Effector memory CD4-positive, alpha-beta T cell (primary cell): ENCODE results near the gene NGF.

ENCODE experiments used
- DNase-seq, 3 donors: peaks; one replicate each; pipeline ENCODE4 v3.0.0-alpha.2; 2020
- H3K27ac ChIP-seq: 2 replicates; pipeline ENCODE4 v1.7.0; 2013; ENCODE audit warnings: mild to moderate bottlenecking, low read length, moderate library complexity; ENCODE audit not compliant: insufficient read depth, poor library complexity, severe bottlenecking
- H3K27me3 ChIP-seq: replicated peaks from 2 replicates; pipeline ENCODE4 v1.7.0; 2013; ENCODE audit warnings: mild to moderate bottlenecking, low read length; ENCODE audit not compliant: insufficient read depth, control insufficient read depth, poor library complexity, severe bottlenecking
- H3K36me3 ChIP-seq: 2 replicates; pipeline ENCODE4 v1.7.0; 2013; ENCODE audit warnings: mild to moderate bottlenecking, low read length, moderate library complexity; ENCODE audit not compliant: control insufficient read depth, insufficient read depth
- H3K4me1 ChIP-seq: 2 replicates; pipeline ENCODE4 v1.7.0; 2013; ENCODE audit warnings: low read length, mild to moderate bottlenecking; ENCODE audit not compliant: control insufficient read depth, insufficient read depth, poor library complexity, severe bottlenecking
- H3K4me3 ChIP-seq: 2 replicates; pipeline ENCODE4 v1.7.0; 2013; ENCODE audit warnings: low read length, low read depth, mild to moderate bottlenecking; ENCODE audit not compliant: insufficient read depth, poor library complexity, severe bottlenecking
- H3K9me3 ChIP-seq: 2 replicates; pipeline ENCODE4 v1.7.0; 2013; ENCODE audit warnings: mild to moderate bottlenecking, low read length, moderate library complexity; ENCODE audit not compliant: control insufficient read depth

NGF gene

DNA sequence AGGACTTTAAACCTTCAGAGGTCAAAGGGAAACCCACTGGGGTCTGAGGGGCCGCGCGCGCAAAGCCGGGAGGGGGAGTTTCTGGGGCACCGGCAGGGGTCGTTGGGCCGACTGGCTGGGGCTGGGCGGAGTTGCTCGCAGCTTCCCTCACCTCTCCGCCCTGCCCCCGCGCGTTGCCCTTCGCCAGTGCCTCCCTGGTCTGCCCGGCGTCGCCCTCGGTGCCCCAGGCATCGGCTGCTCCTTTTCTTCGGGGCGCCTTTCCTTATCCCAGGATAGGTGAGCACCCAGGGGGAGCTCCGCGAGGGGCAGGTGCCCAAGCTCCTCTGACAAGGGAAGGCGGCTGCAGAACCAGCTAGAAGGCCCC lies 390 bp upstream of the NGF start:
- Histone ChIP-seq H3K4me1 (no peaks in the 10 kb centered on the region), H3K27ac (no peak overlapping the region), H3K9me3 (no peaks in the 10 kb centered on the region), H3K4me3 (no peak overlapping the region), H3K36me3 (no peaks in the 10 kb centered on the region), H3K27me3 (no peaks in the 10 kb centered on the region)
- no peak for DNase-seq

DNA sequence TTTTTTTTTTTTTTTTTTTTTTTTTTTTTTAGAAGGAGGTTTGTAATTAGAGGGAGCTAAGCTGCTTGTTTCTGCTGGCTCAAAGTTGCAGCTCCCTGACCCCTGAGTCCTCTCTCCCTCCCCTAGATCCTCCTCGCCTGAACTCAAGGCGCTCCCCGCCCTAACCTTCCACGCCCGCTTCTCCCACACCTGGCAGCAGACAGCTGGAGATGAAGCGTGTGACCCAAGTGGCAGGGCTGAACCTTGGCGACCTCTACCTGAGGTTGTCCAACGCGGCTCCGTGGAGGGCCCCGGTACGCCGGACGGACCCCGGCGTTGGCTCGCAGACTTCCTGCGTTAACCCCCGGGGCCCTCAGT lies 795 bp downstream of the NGF start:
- H3K36me3 ChIP-seq = no peaks in the 10 kb centered on the region
- H3K9me3 ChIP-seq = no peaks in the 10 kb centered on the region
- H3K27me3 ChIP-seq = no peaks in the 10 kb centered on the region
- H3K27ac ChIP-seq = no peak overlapping the region
- DNase-seq = no peak
- H3K4me3 ChIP-seq = no peak overlapping the region
- H3K4me1 ChIP-seq = no peaks in the 10 kb centered on the region

DNA sequence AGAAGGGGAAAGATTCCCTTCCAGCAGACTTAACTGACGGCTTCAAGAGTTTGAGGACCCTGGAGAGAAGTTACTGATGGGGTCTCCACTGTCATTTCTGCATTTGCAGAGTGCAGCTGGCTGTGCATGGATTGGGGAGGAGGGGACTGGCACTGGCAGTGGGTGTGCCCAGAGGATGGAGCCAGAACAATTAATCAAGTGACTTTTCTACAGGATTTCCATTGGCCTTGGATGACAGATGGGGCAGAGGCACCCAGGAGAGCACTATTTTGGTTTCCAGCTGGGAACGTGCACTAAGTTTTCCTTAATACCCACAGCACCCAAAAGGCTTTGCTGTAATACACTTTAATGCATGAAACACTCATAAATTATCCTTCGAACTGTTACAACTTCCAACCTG lies 1.3 kb downstream of the NGF start:
- no peak for DNase-seq
- H3K4me1 ChIP-seq = no peaks in the 10 kb centered on the region
- H3K4me3 ChIP-seq = no peak overlapping the region
- no peak overlapping the region for H3K27ac ChIP-seq
- H3K36me3 ChIP-seq = no peaks in the 10 kb centered on the region
- no peaks in the 10 kb centered on the region for H3K9me3 ChIP-seq
- H3K27me3 ChIP-seq = no peaks in the 10 kb centered on the region

DNA sequence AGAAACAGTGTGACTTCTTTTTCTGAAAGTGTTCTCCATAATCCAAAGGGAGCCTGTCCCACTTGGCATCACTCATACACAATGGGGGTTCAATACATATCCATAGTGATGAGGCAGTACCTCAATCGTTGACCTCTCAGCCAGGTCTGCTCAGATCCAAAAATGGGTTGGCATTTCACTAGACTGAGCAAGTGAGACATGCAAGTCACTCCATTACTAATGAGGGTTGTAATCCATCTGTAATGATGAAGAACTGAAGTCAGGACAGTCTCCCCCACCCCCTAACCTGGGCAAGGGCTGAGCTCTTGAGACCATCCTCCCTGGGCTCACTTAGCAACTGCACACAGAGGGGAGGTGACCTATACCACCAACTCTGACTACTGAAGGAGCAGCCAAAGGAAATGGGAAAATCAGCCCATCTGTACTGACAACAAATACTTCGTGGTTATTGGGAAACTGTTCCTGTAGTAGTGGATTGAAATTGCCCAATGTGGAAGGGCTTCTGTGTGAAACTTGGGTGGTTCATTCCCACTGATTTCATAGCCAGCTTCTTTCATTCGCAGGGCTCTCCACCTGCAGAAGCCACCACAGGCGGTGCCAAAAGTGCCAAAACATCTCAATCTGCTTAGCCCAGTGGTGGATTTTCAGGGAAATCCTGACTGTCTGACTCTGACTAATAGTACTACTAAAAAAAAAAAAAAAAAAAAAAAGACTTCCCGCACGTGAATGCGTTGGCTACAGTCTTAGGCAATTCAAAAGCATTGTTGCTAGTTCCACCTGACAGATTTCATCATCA lies 5.0 kb downstream of the NGF start:
- DNase-seq = no peak
- Histone ChIP-seq H3K27ac (no peak overlapping the region), H3K4me1 (no peaks in the 10 kb centered on the region), H3K36me3 (no peaks in the 10 kb centered on the region), H3K9me3 (no peaks in the 10 kb centered on the region), H3K4me3 (no peak overlapping the region), H3K27me3 (no peaks in the 10 kb centered on the region)

DNA sequence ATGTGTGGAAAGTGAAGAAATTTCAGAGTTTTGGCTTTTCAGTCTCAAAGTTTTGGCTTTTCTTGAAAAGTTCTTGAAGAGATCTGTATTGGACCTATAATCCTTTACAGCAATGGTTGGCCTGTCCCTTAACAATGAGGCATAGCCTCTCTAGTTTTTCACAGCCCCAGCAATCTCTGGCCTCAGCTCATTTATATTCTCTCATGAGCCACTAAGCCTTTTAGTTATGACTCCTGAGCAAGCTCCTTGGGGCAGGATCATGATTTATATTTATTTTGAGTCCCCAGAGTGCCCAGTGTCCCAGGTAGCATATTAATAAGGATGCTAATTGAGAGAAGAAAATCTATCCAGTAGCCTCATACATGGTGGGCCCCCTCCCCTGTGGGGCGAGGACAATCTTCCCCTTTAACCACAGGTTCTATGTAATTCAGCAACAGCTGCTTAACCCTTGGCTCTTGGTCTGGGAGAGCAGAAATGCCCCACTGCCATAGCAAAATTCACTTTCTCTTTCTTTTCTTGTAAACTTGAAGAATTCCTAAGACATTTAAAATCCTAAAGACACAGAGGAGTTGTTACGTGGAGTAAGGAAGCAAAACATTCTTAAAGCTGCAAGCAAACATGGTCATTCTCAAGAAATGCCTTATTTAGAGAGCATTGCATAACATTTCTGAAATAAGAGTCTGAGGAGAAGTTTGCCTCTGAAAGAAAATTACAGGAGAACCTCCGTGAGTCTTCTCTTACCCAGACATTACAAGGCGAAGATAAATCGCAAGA lies 6.3 kb downstream of the NGF start:
- no peak for DNase-seq
- Histone ChIP-seq H3K27ac (no peak overlapping the region), H3K27me3 (no peaks in the 10 kb centered on the region), H3K9me3 (no peaks in the 10 kb centered on the region), H3K4me1 (no peaks in the 10 kb centered on the region), H3K4me3 (no peak overlapping the region), H3K36me3 (no peaks in the 10 kb centered on the region)

DNA sequence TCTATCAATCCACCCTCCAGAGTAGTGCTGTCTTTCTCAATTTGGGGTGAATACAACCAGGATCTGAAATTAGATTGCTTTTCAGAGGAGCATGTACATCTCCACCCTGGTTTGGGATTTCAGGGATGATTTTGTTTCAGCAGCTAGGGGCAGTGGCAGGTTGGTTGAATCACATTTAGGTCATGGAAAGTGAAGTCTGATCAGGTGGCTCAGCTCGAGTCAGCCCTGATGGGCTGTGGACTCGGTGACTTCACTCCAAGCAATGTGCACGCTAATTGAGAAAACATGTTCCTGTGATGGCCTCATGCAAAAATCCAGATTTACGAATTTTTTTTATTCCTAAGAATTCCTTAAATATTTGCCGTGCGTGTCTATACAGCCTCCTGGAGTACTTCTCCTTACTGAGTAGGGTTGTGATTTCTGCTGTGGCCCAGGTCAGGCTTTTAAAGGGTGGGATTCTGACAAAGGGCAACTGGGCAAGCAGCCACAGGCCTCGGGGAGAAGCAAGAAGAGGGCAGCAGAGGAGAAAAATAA lies 7.5 kb downstream of the NGF start:
- Histone ChIP-seq H3K4me3 (no peak overlapping the region), H3K9me3 (no peaks in the 10 kb centered on the region), H3K4me1 (no peaks in the 10 kb centered on the region), H3K36me3 (no peaks in the 10 kb centered on the region), H3K27ac (no peak overlapping the region), H3K27me3 (no peaks in the 10 kb centered on the region)
- DNase-seq = no peak

DNA sequence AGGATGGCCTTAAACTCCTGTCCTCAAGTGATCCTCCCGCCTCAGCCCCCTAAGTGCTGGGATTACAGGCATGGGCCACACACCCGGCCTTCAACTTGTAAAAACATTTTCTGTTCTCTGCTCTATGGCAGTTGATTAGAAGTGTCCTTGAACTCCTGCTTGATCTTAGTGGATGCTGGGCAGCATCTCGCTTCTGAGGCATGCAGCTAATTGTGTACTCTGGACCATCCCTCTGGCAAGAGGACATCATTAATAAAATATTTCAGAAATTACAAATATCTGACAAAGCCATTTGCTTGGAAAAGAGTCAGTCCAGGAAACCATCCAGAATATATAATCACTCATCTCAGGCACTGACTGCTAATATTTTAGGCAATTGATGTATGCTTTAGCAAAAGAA lies 8.1 kb downstream of the NGF start:
- Histone ChIP-seq H3K27ac (no peak overlapping the region), H3K27me3 (no peaks in the 10 kb centered on the region), H3K4me1 (no peaks in the 10 kb centered on the region), H3K4me3 (no peak overlapping the region), H3K9me3 (no peaks in the 10 kb centered on the region), H3K36me3 (no peaks in the 10 kb centered on the region)
- no peak for DNase-seq

DNA sequence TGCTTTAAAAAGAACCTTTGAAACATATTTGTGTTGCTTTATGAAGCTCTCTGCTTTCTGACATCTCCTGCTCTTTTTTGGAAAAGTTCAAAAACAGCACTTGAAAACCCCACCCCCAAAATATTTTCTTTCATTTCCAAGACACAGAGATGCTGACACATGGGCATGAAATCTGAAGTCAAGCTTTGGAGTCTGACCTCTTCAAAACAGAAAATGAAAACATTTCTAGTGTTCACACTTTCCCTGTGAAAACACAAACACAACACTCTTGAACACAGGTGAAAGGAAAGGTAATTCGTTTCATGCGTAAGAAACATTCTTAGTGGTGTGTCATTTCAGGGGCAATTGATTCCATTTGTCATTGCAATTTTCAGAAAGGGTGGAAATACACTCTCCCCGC lies 10.8 kb downstream of the NGF start:
- DNase-seq = no peak
- H3K36me3 ChIP-seq = no peaks in the 10 kb centered on the region
- H3K9me3 ChIP-seq = no peaks in the 10 kb centered on the region
- no peaks in the 10 kb centered on the region for H3K4me1 ChIP-seq
- H3K27me3 ChIP-seq = no peaks in the 10 kb centered on the region
- H3K4me3 ChIP-seq = no peak overlapping the region
- no peak overlapping the region for H3K27ac ChIP-seq

DNA sequence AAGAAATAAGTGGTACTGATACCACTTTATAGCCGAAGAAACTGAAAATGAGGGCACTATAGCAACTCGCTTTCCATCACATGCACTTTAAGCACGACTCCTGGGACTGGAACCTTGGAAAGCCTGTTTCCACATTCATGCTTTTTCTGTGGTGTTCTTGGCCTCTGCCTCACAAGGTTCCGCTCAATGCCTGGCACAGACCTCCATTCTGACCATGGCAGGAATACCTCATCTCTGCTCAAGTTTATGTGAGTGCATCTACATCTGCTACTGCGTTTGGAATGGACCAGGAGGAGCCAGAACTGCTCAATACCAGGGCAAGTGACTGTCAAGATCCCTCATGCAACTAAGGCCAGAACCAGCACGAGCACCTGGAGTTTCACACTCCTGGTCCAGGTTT lies 11.6 kb downstream of the NGF start:
- Histone ChIP-seq H3K4me1 (no peaks in the 10 kb centered on the region), H3K36me3 (no peaks in the 10 kb centered on the region), H3K27me3 (no peaks in the 10 kb centered on the region), H3K27ac (no peak overlapping the region), H3K9me3 (no peaks in the 10 kb centered on the region), H3K4me3 (no peak overlapping the region)
- no peak for DNase-seq

DNA sequence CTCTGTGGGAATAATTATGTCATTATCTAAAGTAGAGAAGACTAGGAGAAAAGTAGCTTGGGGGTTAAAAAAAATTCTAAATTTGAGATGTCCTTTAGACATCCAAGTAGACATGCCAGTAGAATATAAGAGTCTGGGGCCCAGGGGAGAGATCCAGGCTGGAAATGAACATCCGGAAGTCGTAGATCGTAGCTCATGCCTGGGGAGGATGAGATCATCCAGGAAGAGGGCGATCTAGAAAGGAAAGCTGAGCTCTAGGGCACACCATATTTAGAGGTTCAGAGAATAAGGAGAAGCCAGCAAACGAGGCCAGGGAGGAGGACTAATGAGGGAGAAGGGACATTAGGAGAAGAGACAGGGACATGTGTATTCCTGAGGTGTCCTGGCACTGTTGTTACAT lies 12.2 kb downstream of the NGF start:
- Histone ChIP-seq H3K9me3 (no peaks in the 10 kb centered on the region), H3K4me1 (no peaks in the 10 kb centered on the region), H3K27ac (no peak overlapping the region), H3K4me3 (no peak overlapping the region), H3K27me3 (no peaks in the 10 kb centered on the region), H3K36me3 (no peaks in the 10 kb centered on the region)
- DNase-seq = no peak
